ENCODE data around the gene CCT4. TPM values are rescaled to one million over a fixed set of nuclear protein-coding genes. Genes with fewer than 3 reads are reported as not detected.
"Not testable (repeated sequence)": the region's sequence is repeated elsewhere in the genome, so short reads cannot be mapped to it uniquely, and the experiment has no call there.

Gene CCT4
- total RNA-seq (2014; rRNA removed; shearing (Covaris generic)): 456 and 499 TPM in 2 replicates
- 197 and 259 TPM in 2 replicates for polyA plus RNA-seq (2015; cell fraction: cytosol; rRNA removed)
- polyA plus RNA-seq (2015; cell fraction: nucleus; rRNA removed): 83.3 and 119 TPM in 2 replicates

- DNase-seq (ENCODE audit: low read depth, low spot score): peak; percentile 85
- in situ Hi-C loops (cut with HindIII; ENCODE audit: low pct_unique_long_range_greater_than_20kb, low sequenced_read_pairs): no loop called here
Observed at GRCh38 chr2:61888267-61889055, at the start of gene CCT4. CCT4 (minus strand) TSS chr2:61888656; CDS start chr2:61888507, 149 bp downstream.

GRCh38 chr2:61937886-61938285, 49.4 kb upstream of the CCT4 start:
- DNase-seq (ENCODE audit: low read depth, low spot score): no peak
- in situ Hi-C loops (cut with HindIII; ENCODE audit: low pct_unique_long_range_greater_than_20kb, low sequenced_read_pairs): no loop called here

DNA sequence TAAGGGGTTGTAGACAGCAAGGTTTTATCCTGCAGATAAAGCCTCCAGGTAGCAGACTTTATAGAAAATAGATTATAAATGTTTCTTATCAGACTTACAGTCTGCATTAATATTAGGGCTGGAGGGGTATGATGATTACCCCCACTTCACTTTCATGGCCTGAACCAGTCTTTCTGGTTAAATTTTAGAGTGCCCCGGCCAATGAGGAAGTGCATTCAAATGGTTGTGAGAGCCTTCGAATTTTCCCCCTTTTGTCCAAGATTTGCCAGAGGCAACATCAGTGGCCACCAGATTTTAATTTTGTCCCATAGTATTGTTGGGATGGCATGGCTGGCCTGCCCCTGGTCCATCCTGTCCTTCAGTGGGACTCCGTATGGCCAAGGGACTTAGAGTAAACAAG, 48.6 kb upstream of the CCT4 start:
- in situ Hi-C loops (cut with HindIII; ENCODE audit: low pct_unique_long_range_greater_than_20kb, low sequenced_read_pairs): no loop called here
- DNase-seq (ENCODE audit: low read depth, low spot score): no peak

DNA sequence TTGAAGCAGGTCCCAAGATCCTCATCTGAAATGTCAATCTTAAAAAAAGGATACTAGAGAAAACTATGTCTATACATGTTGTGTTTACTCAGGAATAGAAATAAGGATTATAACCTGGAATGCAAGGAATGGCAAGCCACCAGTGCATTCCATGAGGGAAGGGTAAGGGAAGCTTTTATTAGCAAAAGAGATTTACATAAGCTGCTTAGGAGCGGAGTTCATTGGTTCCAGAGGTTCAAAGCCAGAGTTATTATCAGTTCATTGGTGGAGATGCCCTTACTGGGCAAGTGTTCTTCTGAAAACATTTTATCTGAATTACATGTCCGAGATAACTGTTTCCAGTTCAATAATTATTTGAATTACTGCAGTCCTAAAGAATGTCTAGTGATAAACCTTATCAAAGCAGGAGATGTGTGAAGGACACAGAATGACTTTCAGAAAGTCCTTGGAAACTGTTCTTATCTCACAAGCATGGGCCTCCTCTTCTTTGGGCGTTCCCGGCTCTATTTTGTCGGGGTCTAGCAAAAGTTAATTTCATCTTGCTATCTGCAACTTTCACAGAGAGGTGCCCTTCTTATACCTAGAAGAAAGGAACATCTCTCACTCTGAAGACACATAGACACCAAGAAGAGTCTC, 40.5 kb upstream of the CCT4 start:
- no peak for DNase-seq (ENCODE audit: low read depth, low spot score)
- in situ Hi-C loops (cut with HindIII; ENCODE audit: low pct_unique_long_range_greater_than_20kb, low sequenced_read_pairs): no loop called here

DNA sequence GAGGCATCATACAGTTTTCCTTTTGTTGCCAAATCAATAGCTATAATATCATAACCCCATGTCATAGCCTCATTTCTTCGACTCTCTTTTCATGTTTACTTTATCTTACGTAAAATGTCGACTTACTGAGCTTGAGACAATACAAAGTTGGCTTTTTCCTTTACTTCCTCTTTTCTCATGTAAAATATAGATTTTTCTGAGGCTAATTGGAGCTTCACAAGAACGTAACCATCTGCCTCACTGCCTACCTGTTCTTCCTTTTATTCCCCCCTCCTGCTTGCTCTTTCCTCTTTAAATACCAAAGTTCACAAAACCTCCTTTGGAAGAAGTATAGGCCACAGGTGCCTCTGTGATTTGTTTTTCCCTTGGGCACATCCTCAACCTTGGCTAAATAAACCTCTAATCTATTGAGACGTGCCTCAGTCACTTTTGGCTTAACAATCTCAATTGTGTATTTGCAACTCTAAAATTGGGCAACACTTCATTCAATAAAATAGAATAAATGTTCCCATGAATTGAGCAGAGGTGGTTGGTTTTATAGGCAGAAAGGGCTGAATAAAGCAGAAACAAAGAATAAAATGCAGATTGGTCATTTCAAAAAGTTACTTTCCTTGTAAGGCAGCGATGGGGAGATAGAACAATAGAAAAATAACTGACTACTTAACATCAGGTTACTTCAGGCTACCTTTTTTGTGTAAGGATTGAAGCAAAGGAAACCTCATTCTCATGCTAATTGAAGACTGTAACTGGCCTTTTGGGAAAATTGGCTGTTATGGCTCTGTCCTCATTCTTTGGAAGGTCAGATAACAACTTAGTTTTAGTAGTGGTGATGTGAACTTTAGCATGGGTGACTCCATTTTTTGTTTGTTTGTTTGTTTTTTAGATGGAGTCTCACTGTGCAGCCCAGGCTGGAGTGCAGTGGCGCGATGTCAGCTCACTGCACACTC, 38.3 kb upstream of the CCT4 start:
- in situ Hi-C loops (cut with HindIII; ENCODE audit: low pct_unique_long_range_greater_than_20kb, low sequenced_read_pairs): no loop called here
- no peak for DNase-seq (ENCODE audit: low read depth, low spot score)

- in situ Hi-C loops (cut with HindIII; ENCODE audit: low pct_unique_long_range_greater_than_20kb, low sequenced_read_pairs): no loop called here
- DNase-seq (ENCODE audit: low read depth, low spot score): no peak
Observed at GRCh38 chr2:61924895-61925663, 36.6 kb upstream of the CCT4 start.

- DNase-seq (ENCODE audit: low read depth, low spot score): no peak
- in situ Hi-C loops (cut with HindIII; ENCODE audit: low pct_unique_long_range_greater_than_20kb, low sequenced_read_pairs): no loop called here
Observed at GRCh38 chr2:61922714-61923113, 34.3 kb upstream of the CCT4 start.

GRCh38 chr2:61920548-61920947, 32.1 kb upstream of the CCT4 start:
- in situ Hi-C loops (cut with HindIII; ENCODE audit: low pct_unique_long_range_greater_than_20kb, low sequenced_read_pairs): no loop called here
- no peak for DNase-seq (ENCODE audit: low read depth, low spot score)

- in situ Hi-C loops (cut with HindIII; ENCODE audit: low pct_unique_long_range_greater_than_20kb, low sequenced_read_pairs); DNase-seq (ENCODE audit: low read depth, low spot score): not testable (repeated sequence)
Observed at GRCh38 chr2:61914794-61915193, 26.3 kb upstream of the CCT4 start.

DNA sequence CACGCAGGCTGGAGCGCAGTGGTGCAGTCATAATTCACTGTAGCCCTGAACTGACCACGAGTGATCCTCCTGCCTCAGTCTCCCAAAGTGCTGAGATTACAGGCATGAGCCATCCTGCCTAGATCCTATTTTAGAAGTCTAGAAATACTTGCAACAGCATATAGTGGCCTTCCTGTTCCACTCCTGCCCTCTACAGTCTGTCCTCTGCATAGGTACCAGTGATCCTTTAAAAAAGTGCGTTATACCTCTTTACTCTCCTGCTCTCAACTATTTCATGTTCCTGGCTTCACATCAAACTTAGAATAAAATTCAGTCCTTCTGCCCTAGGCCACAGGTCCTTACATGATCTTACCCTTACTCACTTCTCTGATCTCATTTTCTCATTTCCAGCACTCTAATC, 23.1 kb upstream of the CCT4 start:
- in situ Hi-C loops (cut with HindIII; ENCODE audit: low pct_unique_long_range_greater_than_20kb, low sequenced_read_pairs): no loop called here
- DNase-seq (ENCODE audit: low read depth, low spot score): peak; percentile 59

DNA sequence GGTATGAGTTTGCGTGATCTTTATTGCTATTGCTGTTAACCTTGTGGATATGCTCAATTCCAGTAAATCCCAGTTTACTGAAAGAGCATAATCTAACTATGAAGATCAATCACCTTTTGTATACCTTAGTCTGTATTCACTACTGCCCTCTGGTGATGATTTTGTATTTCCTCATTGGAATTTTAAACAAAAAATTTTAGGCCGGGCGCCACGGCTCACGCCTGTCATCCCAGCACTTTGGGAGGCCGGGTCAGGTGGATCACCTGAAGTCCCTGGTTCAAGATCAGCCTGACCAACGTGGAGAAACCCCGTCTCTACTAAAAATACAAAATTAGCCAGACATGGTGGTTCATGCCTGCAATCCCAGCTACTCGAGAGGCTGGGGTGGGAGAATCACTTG, 22.1 kb upstream of the CCT4 start:
- peak; percentile 45 for DNase-seq (ENCODE audit: low read depth, low spot score)
- in situ Hi-C loops (cut with HindIII; ENCODE audit: low pct_unique_long_range_greater_than_20kb, low sequenced_read_pairs): no loop called here

DNA sequence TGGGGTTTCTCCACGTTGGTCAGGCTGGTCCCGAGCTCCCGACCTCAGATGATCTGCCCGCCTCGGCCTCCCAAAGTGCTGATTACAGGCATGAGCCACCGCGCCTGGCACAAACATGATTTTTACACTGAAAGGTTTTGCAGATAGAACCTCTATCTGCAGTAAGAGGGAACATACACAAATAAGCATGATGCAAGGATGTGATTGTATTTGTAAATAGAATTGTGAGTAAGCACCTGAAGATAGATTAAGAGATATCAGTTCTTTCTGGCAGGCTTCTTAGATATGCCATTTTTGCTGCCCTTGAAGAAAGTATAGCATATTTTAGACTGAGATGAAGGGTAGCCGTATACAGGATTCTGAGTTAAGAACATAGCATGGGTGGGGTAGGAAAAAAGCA, 20.7 kb upstream of the CCT4 start:
- DNase-seq (ENCODE audit: low read depth, low spot score): no peak
- in situ Hi-C loops (cut with HindIII; ENCODE audit: low pct_unique_long_range_greater_than_20kb, low sequenced_read_pairs): no loop called here

GRCh38 chr2:61906186-61906470, 17.7 kb upstream of the CCT4 start:
- in situ Hi-C loops (cut with HindIII; ENCODE audit: low pct_unique_long_range_greater_than_20kb, low sequenced_read_pairs): no loop called here
- DNase-seq (ENCODE audit: low read depth, low spot score): no peak

- in situ Hi-C loops (cut with HindIII; ENCODE audit: low pct_unique_long_range_greater_than_20kb, low sequenced_read_pairs): no loop called here
Observed at GRCh38 chr2:61905372-61906185, 17.1 kb upstream of the CCT4 start, which contains the start of gene COMMD1. COMMD1 (plus strand) TSS chr2:61905674; CDS start chr2:61905679, 5 bp downstream.

DNA sequence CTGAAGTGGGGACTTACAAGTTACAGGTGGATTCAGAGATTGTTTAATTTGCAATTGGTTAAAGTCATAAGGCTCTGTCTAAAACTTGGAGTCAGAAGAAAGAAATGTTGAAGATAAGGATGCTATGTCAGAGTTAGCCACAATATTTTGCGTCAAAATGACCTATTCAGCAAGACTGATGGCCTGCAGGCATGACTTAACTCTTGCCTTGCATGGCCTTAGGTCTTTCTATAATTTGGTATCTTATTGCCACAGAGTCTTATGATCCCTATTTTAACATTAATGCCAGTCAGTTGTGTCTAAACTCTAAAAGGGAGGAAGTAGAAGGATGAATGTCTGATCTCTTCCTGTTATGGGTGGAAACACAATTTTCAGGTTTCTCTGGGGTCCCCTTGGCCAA, 11.8 kb upstream of the CCT4 start:
- in situ Hi-C loops (cut with HindIII; ENCODE audit: low pct_unique_long_range_greater_than_20kb, low sequenced_read_pairs): no loop called here

More at GRCh38 chr2:61905372-61906185, 17.1 kb upstream of the CCT4 start, which contains the start of gene COMMD1:
- peak; percentile 85 for DNase-seq (ENCODE audit: low read depth, low spot score)

DNA sequence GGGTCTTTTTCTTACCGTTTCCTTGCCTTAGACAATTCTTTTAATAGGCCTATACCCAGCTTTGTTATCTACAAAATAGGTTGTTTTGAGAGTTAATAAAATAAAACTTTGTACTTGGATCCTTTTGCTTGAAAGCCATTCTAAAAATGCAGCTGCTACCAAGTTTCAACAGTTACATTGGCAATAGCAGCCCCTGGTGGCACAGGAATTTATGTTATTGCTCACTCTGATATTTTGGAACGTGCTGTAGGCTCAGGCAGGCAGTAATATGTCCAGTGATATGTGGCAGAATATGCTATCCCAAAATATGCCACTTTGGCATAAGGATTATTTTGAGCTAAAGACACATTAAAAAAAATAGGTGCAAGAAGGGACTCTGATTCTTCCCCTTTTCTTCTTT, 10.4 kb upstream of the CCT4 start:
- DNase-seq (ENCODE audit: low read depth, low spot score): peak; percentile 73
- in situ Hi-C loops (cut with HindIII; ENCODE audit: low pct_unique_long_range_greater_than_20kb, low sequenced_read_pairs): no loop called here

More for the DNA sequence above, 11.8 kb upstream of the CCT4 start:
- DNase-seq (ENCODE audit: low read depth, low spot score): peak; percentile 39

All from SK-MEL-5 (cell line).